HG03457 (cell line): Measurements from ENCODE around the gene FAM174B.
"Not testable (repeated sequence)": the region's sequence is repeated elsewhere in the genome, so short reads cannot be mapped to it uniquely, and the experiment has no call there.

Source experiments
- ATAC-seq: cut with Tn5 transposase; IDR thresholded peaks from one replicate; pipeline ENCODE4 v1.9.1; 2021; ENCODE audit warnings: moderate number of reproducible peaks; ENCODE audit not compliant: unreplicated experiment

The FAM174B gene

DNA sequence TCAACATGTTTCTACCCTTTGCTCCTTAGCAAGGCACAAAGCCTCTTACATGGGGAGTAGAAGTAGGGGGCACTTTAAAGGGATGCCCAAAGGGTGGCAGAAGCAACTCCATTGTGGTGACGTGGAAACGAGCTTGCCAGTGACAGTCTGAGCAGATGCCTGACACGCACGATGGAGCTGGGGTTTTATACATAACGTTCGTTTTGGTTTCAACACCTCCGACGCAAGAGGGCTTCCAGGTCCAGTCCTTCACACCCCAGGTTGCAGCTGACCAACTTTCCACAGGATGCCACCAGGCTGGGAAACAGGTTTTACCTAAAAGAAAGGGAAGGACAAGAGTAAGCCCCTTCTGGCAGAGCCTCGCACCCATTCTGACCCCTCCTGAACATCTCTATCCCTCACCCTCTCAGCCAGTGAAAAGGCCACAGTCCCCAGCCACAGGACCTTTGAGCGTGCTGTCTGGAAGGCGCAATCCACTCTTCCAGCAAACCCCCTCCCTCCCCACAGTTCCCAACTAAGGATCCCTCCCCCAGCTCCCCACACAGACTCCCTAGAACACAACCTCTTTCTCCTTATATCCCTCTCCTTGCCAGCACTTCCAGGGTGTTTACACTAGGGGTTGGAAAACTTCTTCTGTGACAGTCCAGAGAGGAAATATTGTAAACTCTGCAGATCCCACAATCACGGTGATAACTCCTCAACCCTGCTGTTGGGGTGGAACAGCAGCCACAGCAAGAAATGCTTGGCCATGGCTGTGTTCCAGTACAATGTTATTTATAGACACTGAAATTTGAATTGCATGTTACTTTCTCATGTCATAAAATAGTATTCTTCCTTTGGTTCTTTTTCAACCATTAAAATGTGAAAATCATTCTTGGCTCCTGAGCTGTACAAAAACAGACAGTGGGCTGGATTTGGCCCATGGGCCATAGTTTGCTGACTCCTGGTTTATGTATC lies 36.2 kb downstream of the FAM174B start:
- no peak for ATAC-seq

DNA sequence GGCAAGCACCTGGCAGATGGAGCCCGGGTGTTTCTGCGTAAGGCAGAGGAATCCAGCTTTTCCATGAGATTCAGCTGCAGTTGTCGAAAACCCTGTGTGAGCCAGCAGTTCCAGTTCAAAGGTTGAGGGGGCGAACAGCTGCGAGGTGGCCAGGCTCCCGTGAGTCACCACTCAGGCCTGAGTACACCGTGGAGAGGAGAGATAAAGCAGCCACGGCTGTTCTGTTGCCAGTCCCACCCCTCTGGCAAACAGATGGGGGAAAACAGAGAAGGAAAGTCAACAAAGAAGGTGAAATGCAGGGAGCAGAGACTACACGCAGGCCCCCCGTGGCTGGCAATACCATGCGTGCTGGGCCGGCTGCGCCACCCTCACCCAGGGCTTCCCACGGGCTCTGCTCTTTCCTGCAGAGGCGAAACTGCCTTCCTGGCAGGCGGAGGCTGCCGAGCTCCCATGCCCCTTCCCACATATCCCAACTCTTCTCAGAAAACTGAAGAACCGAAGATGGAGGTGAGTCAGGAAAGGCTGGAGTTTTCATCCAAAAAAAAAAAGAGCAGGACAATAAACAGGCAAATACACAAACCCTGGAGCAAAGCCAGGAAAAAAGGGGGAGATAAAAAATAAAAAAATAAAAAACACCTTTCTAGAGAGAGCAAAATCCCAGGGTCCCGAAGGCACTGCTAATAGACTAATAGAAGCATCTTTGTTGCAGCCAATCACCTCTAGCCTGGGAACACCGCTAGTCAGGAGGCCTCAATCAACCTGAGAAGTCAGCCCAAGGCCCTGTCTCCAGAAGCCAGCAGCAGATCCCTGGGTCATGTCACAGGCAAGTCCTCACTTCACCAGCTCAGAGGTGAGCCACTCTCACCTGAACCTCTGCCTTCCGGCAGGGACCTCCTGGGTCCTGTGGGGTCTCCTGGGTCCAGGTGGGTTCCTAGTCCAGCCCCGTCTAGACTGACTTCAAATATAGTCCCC lies 37.7 kb downstream of the FAM174B start:
- ATAC-seq: no peak

DNA sequence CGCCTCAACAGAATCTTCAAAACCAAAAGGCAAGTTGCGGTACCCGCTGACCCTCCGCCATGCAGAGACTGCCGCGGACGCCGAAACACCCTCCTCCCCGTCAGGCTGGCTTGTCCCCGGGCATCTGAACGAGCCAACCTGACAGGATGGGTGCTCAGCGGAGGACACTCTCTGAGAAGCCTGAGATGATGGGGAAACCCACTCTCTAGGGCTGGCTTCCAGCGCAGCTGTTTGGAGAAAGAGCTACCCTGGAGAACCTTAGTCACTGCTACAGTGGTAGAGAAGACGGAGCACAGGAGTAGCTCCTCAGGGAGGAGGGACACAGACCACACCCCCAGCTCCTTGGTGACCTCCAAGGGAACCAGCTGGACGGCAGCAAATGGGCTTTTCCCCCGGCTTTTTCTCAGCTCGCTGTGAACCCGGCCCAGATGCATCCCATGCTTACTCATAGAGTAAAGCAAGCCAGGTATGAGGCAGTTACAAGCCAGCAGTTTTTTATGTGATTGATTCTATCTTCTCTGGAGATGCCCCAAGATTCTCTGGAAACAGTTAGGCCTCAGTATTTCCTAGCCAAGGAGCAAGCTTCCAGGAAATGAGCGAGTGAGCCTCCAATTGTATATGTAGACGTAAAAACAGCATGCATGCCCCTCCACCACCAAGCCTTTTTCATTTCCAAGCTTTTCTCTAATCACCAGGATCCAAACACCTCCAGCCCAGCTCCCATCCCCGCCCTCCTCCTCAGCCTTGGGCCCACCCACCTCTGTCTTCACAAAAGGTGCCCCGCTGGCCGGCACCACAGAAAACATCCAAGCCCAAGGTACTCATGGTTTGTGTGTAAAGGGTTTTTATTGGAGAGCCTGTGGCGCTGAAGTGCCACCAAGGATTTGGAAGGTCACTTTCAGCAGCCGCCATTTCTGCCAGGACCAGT lies 38.7 kb downstream of the FAM174B start:
- ATAC-seq: no peak

DNA sequence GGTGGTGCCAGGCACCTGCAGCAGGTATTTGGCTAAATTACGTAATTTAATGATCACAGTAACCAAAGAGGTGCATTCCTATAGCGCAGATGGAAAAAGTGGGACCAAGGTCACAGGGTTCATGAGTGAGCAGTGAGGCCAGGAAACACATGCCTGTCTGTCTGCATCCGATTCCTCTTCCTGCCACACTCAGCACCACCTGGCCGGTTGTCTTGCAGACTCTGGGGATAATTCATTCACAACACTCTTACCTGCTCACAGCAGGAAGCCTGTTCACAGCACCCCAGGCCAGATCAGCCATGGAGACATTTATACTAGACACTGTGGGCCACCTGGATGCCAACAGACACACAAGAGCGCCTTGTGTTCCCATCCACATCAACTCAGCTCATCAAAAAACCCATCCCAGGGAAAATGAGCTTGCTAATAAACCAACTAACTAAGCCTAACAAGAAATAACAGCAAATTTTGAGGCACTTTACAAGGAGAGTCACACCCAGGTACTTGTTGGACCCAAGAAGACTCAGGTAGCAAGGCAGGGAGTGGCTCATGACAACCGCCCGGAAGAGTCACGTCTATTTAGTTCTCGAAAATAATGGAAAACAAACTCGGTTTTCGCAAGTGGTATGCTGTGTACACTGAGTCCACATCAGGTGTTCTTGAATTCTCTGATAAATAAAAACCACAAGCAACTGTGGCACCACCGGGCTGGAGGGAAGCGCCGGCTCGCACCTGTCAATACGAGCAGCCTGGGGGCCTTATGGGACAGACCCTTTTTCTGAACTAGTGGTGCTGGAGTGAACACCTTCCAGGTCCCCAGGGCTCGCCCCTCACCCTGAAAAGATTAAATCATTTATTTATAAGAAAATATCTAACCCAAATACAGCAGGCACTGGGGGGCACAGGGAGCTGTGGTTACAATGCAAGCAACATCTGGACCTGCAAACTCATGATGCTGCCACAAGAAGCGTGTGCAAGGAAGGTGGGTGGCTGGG lies 40.5 kb downstream of the FAM174B start:
- ATAC-seq: no peak

DNA sequence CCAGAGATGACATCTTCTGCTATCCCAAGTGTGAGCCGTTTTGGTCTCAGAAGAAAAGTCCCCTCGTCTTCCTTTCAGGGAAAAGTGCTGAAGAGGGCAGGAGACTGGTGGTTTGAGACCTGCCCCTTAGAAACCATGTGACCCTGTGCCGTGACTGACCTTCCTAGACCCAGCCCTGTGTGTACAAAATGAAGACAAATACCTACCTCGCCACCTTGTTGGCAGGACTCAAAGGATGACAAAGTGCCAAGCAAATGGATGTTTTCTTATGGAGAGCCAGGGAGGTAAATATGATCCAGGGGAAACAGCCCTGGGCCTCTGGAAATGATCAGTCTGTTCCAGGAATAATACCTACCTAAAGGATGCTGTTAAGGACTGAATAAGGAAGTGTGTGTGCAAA lies 41.3 kb downstream of the FAM174B start:
- ATAC-seq: no peak

DNA sequence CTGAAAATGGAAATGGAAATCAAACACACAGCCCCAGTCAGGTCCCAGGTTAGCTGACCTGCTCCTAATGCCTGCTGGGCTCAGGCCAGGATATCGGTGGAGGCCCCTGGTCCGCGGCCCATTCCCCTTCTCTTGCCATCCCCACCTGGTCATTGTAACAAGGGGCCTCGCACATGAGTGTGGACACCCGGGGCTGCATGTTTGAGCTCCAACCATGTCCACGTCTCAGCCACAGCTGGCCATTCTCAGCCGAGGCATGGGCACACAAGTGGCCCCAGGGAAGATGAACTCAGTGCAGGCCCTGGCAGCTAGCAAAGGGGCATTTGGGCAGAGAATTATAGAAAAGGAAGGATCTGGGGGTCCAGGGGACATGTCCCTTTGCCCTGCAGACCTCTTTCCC lies 41.7 kb downstream of the FAM174B start:
- no peak for ATAC-seq

DNA sequence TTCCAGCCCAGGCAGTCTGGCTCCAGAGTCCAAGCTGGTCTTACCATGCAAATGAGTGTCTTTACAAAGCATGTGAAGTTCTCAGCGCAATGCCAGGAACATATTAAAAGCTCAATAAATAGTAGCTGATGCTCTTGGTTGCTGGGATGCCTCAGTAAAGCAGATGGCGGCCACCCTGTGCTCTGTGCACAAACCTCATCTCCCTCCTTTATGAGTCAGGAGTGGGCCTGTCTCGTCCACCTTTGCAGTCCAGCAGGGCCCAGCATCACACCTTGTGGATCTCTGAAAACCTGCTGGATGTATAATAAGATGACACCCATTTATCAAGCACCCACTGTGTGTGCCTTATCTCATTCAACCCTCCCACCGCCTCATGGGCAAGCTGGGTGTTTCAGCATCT lies 42.7 kb downstream of the FAM174B start:
- no peak for ATAC-seq

DNA sequence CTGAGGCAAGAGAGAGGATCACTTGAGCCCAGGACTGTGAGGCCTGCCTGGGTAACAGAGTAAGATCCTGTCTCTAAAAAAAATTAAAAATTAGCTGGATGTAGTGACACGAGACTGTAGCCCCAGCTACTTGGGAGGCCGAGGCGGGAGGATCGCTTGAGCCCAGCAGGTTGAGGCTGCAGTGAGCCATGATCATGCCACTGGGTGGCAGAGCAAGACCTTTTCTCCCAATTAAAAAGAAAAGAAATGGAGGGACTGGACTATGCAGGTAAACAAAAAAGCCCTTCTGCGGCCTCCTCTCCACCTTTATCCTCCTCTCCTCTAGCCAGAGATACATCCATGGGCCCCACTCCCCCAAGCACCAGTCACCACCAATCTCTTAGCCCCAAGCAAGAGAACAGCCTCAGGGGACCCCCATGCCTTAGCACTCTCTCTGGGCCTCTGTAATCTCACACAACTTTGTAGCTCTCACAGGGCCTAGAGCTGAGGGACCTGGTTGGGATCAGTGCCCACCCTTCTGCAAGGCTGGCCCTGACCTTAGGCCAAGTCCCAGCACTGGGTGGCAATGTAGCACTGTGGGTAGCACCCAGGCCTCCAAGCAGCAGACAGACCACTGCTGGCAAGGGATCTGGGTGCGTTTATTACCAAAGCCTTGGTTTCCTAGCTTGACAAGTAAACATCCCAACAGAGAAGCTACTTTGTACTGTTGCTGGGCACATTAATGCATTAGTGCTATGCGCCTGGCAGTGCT lies 43.4 kb downstream of the FAM174B start:
- no peak for ATAC-seq

DNA sequence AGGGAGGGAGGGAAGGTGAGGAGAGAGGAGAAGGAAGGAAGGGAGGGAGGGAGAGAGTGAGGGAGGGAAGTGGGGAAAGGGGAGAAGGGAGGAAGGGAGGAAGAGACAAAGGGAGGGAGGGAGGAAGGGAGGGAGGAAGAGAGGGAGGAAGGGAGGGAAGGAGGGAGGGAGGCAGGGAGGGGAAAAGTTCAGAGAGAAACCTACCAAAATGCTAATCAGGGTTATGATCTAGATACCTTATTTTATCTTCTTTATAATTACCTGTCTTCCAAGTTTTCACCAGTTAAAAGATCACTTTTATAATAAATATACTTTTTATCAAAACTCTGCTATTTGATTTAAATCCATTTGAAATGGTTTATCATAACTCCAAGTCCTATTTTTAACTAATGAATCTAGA lies 44.4 kb downstream of the FAM174B start:
- no peak for ATAC-seq

DNA sequence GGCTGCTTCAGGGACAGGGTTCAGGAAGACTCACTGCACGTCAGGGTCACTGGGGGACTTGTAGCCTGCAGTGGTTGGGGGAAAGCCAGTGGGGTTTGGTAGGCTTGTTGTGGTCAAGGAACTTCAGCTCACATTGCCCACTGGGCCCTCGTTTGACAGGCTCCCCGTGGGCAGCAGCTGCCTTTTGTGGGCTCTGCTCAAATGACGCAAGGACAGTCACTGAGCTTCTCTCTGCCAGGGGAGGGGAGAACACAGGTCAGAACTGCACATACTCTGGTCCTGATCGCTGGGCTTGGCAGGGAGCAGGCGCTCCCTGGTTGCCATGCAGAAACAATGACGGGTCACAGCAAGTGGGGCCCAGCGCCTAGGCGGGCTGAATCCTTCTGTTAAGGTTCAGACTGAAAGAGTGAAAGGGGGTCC lies 45.5 kb downstream of the FAM174B start:
- ATAC-seq: no peak

DNA sequence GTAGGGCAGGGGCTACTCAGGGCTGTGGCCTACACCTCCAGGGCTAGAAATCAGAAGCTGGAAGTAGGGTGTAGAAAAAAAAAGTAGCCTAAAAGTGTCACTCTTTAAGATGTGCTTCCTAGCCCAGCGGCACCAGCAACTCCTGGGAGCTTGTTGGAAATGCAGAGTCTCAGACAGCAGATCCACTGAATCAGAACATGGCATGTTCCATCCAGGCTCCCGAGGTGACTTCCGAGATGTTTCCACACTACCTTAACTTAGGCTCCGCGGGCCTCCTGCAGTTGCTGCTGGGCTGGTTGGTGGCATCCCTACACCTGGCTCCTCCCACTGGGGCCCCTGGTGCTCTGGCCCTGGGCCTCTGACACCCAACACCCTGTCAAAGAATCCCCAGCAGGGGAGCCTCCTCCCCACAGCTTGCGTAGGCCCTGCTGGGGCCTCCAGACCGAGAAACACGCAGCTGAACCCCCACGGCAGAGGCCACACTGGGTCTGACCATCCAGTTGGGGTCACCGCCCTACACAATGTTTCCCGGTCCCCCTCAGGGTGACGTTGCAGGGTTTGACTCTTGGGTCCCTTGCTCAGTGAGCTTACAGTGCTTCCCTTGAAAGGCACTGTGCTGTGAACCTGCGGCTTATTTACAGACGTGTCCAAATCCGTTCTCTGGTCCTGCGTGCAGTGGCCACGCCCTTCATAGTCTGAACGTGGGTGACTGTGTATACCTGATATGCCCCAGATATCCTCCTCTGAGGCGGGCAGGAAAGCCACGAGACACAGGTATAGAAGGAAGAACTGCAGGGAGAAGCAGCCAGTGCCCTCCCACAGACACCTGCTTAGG lies 46.5 kb downstream of the FAM174B start:
- ATAC-seq: no peak

DNA sequence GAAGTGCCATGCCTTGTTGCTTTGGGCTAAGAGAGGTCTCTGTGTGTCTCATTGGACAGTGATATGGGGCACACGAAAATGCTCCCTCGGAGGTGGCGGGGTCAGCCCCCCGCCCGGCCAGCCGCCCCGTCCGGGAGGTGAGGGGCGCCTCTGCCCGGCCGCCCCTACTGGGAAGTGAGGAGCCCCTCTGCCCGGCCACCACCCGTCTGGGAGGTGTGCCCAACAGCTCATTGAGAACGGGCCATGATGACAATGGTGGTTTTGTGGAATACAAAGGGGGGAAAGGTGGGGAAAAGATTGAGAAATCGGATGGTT lies 48.8 kb downstream of the FAM174B start:
- ATAC-seq: not testable (repeated sequence)

DNA sequence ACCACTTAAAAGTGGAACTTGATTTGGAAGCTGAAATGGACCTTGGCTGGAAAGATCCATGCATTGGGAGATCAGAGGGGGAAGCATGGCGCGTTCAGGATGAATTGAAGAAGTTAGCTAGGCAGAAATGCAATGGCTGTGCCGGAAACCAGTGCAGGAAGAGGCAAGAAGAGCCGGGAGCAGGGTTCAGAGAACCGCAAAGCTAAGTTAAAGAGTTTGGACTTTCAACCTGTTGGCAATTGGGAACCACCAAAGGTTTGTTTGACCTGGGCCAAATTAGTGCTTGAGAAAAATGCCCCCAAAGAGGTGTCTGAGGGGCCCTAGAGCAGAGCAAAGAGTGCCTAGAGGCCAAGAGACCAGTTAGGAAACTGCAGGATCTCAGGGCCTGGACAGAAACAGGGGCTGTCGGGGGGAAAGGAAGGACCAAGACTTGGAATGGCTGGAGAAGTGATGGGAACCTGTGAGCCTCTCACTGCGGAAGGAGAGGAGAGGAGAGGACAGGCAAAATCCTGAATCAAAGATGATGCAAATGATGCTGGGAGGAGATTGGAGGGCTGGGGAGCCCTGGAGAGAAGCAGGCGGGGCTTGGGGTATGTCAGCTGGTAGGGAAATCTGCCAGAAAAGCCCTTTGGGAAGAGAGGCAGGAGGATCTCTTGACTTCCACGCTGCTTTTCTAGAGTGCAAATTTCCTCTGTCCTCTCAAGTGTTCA lies 49.3 kb downstream of the FAM174B start:
- ATAC-seq: no peak

DNA sequence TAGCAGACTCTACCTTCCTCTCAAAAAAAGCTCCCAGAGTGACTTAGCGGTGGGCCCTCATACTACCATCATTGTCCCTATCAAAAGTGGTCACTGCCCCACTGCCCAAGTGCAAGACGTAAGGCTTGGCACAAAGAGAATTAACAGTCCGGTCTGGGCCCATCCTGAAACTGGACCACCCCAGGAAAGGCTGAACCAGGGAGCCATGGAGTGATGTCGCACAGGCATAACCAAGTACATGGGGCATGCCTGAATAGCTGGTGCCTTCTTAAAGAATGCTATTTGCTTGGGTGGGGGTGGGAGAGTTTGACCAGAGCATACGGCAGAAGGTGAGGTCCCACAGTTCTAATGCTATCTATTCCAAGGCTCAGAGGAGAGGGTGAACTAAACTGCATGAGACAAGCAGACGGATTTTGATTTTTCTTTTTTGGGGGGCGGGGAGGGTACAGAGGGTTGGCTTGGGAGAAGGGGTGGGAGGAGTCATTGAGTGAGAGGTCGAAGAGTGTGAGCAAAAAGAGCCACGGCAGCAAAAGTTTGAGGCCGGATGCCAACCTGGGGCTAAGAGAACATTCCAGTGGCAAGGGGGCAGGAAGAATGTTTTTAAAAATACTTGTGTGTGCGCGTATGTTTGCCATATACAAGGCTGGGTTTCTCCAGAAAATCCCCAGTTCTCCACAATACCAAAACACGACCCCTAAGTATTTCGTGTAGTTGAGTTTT lies 50.2 kb downstream of the FAM174B start:
- no peak for ATAC-seq

DNA sequence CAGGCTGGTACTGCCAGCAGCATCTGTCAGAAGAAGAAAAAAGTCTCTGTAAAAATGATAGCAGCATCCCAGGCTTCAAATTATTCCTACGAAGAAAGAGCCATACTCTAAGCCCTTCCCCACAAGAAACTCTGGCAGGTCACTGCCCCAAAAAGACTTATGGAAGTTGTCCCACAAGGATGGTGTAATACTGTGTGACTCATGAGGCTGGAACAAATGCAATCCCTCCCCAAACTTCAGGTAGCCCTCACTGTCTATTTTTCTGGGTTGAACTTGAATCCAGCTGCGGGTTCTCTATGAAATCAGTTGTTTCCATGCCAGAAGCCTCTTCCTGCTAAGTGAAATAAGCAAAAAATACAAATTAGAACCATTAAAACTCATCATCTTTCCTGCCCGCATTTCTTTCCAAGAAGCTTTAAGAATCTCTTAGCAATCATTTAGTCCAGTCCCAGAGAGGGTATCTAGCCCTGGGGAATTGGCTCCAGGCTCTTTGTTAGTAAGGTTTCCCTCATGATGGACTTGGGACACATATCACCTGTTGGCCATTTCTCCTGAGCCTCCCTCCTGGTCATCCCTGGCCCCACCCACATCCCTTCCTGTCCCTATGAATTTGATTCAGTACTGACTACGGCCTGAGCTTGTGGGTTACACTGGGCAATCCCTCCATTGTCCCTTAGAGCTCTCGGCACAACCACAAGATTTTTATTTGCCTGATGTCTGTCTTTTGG lies 51.7 kb downstream of the FAM174B start:
- no peak for ATAC-seq

DNA sequence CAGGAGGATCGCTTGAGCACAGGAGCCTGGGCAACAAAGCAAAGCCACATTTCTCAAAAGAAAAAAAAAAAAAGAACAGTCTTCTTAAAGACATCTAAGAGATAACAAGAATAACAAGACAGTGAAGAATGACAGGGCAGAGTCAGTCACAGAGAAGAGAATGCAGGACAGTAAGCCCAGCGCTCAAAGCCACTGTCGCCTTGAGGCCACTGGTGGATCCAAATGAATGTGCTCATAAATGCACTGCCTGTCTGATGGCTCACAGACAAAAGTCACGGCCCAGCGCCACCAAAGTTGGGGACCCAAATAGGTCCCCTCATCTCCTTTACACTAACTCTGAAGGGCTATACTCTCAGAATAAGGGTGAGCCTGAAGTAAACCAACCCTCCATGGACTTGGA lies 52.3 kb downstream of the FAM174B start:
- ATAC-seq: no peak
